GM20000 (cell line): ENCODE measurements around the gene EGFLAM.

Experiments
- DNase-seq: peaks from one replicate; pipeline ENCODE4 v3.0.0; 2012; ENCODE audit warnings: low spot score
- TF ChIP-seq, protein P1 (sequence below): IDR thresholded peaks from 2 replicates; pipeline ENCODE4 v1.5.1; 2012; ENCODE audit warnings: mild to moderate bottlenecking, control low read depth; ENCODE audit errors: extremely low read depth, missing control alignments

EGFLAM gene

DNA sequence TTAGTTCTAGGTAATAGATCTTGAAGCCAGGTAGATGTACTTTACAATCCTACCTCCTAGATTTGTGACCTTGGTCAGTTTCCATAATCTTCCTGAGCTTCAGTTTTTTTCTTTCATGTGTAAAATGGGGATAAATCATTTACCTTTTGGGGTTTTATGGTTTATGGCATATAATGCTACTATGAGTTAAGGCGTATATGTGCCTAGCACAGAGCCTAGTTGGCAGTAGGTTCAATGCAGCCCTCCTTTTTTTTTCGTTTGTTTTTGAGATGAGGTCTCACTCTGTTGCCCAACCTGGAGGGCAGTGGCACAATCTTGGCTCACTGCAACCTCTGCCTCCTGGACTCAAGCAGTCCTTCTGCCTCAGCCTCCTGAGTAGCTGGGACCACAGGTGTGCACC, 28.8 kb downstream of the EGFLAM start:
- TF ChIP-seq, protein P1, sequence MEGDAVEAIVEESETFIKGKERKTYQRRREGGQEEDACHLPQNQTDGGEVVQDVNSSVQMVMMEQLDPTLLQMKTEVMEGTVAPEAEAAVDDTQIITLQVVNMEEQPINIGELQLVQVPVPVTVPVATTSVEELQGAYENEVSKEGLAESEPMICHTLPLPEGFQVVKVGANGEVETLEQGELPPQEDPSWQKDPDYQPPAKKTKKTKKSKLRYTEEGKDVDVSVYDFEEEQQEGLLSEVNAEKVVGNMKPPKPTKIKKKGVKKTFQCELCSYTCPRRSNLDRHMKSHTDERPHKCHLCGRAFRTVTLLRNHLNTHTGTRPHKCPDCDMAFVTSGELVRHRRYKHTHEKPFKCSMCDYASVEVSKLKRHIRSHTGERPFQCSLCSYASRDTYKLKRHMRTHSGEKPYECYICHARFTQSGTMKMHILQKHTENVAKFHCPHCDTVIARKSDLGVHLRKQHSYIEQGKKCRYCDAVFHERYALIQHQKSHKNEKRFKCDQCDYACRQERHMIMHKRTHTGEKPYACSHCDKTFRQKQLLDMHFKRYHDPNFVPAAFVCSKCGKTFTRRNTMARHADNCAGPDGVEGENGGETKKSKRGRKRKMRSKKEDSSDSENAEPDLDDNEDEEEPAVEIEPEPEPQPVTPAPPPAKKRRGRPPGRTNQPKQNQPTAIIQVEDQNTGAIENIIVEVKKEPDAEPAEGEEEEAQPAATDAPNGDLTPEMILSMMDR, result no peak
- no peak for DNase-seq

DNA sequence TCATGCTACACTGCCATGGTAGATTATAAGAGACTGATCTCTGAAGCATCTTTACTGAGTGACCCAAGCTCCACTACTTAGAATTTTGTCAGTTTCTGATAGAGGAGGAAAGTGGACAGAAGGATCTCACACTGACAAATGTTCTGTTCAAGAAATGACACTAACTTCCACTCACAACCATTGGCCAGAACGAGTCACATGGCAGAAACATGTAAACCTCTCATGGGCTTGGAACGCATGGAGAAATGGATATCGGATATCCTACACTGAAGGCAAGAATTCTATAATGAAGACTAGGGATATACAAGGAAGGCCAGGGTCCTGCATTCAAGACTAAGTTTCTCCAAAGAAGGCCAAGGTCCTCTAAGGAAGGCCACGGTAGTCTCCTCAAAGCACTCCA, 31.1 kb downstream of the EGFLAM start:
- DNase-seq, result no peak
- TF ChIP-seq, protein P1, result no peak

DNA sequence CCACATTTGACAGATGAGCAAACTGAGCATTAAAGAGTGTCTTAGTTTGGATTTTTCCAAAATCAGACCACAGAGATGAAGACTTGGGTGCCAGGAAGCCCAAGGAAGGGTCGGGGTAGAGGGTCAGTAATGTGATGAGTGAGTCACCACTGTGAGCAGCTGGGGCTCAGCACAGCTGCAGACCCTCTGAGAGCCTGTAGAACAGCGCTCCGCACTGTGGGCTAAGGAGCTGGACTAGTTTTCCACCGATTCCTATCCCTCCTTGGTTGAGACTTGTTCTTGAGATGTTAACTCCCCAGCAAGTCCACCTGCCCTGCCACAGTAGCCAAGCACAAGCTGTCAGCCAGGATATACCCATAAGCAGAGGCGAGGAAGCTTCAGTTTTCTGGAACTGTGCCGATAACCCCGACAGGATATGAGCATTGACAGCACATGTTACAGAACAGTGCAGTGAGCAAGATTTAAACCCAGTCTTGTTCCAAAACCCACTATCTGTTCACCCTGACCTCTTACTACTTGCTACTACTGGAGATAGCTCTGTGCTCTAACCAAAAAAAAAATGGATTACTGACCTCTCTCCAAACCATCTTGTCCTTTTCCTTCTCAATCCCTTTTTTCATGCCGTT, 31.8 kb downstream of the EGFLAM start:
- TF ChIP-seq, protein P1, result no peak
- no peak for DNase-seq

DNA sequence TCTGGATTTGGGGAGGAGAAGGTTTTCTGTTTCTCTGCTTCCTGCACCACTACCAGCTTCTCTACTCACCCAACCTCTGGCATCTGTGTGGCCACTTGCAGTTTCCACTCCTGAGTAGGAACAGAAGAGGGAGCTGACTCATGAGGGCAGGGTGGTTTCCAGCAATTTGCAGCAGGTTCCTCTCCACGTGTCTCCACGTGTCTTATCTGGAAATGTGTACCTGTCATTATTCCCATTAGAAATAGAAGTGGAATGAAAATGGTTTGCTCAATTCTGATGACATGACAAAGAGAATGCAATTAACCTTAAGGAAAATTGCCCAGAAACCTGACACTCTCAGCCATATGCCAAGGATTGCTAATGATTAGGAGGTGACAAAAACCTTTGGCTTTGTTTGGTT, 33.0 kb downstream of the EGFLAM start:
- DNase-seq, result no peak

DNA sequence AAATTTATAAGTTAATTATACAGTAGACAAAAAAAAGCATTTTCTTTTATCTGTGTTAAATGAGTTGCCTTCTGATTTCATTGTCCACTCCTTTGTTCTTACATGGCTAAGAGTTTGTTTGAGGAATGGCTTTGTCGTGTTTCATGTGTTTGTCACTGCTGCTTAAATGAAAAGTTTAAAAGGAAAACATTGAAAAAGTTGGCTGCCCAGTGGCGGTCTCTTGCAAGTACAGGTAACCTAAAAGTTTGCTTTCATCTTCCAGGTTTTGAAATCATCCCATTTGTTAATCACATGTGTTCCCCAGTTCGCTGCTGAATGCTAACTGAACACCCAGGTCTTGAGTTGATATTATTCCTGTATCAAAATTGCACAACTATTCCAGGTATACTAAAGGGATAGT, 33.9 kb downstream of the EGFLAM start:
- TF ChIP-seq, protein P1, result no peak

More for the DNA sequence above, 33.0 kb downstream of the EGFLAM start:
- TF ChIP-seq, protein P1, result no peak

DNA sequence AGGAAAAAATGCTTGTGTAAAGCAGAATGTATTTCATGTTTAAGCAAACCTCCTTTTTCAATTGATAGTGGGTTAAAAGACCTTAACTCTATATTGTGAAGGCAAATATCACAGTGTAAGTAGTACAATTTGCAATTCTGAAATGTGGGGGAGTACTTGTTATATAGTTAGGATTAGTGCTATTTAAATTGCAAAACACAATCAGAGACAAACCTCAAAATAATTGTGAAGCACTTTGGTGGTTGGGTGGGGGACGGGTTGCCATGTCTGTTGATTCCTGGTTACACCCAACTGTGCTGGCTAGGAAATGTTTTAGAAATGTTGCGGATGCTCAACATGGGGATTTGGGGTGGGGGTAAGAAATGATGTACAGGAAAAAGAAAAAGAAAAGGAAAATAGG, 37.4 kb downstream of the EGFLAM start:
- TF ChIP-seq, protein P1, result no peak
- DNase-seq, result no peak

More for the DNA sequence above, 33.9 kb downstream of the EGFLAM start:
- DNase-seq, result no peak

DNA sequence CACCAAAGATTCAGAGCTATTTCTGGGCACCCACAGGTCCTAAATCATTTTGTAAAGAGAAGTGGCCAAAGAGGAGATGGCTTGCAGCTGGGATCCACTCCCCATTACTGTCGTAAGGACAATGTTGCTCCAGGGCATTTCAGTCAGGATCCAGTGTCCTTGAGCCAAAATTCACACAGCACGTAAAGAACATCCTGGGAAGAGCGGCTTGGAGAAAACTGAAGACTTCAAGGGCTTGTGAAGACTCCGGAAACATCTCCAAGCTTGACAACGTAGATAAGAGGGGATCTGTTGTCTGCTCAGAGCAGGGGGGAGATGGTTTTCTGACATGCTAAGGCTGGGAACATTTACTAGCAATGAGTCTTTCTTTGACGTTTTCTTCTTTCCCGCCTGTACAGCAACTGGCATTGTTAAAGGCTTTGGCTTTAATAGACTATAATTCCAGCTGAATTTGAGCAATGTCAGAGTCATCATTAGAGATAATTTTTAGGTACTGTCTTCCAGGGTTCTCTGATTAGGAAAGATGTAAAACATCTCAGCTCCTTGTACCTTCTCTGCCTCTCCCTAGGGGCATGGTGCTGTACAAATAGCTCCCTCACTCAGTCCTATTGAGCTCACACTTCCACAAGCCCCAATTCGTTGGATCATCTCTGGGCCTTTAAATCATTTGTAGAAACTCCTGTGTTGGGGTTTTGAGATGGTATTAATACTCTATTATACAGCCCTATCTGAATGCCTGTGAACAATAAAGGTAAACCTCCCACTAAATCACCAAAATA, 39.7 kb downstream of the EGFLAM start:
- TF ChIP-seq, protein P1, result no peak
- DNase-seq, result no peak
